ENCODE data around the gene GSTP1. TPM values are rescaled to one million over a fixed set of nuclear protein-coding genes. Genes with fewer than 3 reads are reported as not detected.

GSTP1 gene
- total and polyA plus RNA-seq, 3 experiments from 2014 or later = 333 to 474 (median 462) TPM

- Histone ChIP-seq H3K36me3 (ENCODE audit: insufficient read depth, low read length) (no peaks in the 10 kb centered on the region), H3K4me1 (ENCODE audit: insufficient read depth, low read length) (peaks cover 11% of the 10 kb centered on the region), H3K27ac (ENCODE audit: low read depth, low read length) (peak overlapping the region; percentile 73), H3K27me3 (ENCODE audit: insufficient read depth, low read length, poor library complexity, severe bottlenecking) (no peaks in the 10 kb centered on the region), H3K4me3 (ENCODE audit: low read length) (no peak overlapping the region), H3K9me3 (ENCODE audit: low read length) (no peaks in the 10 kb centered on the region)
- no peaks in the 10 kb centered on the region for H3K9me3 Mint-ChIP-seq
- H3K27me3 Mint-ChIP-seq = no peaks in the 10 kb centered on the region
- peak overlapping the region; percentile 38 to 93 (median 58) for H3K4me3 Mint-ChIP-seq
- H3K4me1 Mint-ChIP-seq = peaks cover 5 to 7% (median 6%) of the 10 kb centered on the region in 3 donors
- peaks cover 0 to 2% (median 0%) of the 10 kb centered on the region in 3 donors for H3K36me3 Mint-ChIP-seq
- DNase-seq = no peak
- H3K27ac Mint-ChIP-seq = peak overlapping the region in 3 of 8 donors; percentile 38 to 93 (median 75)
- ChIA-PET CTCF (interaction anchor here (0.8 to 7.4 kb wide), 11 partner anchors 11 to 277 kb away, joined by 3 to 88 read pairs (median 6); partner anchors contain the start of gene ACY3), POLR2A (interaction anchor here (0.5 to 1.9 kb wide), 6 partner anchors 15 to 1121 kb away, joined by 3 to 7 read pairs (median 5); no protein-coding TSS in a partner anchor)
Measured at GRCh38 chr11:67628710-67629385, 45.2 kb downstream of the GSTP1 start.

- H3K27ac Mint-ChIP-seq = peak within 1 kb of the TSS; percentile 81 to 98 (median 91)
- no peaks in the 10 kb centered on the region for H3K9me3 Mint-ChIP-seq
- peaks cover 11% of the 10 kb centered on the region for H3K4me1 ChIP-seq (ENCODE audit: insufficient read depth, low read length)
- peak within 1 kb of the TSS; percentile 72 for H3K4me3 ChIP-seq (ENCODE audit: low read length)
- H3K27me3 Mint-ChIP-seq = no peaks in the 10 kb centered on the region
- ChIA-PET POLR2A (interaction anchor here (0.5 to 1.9 kb wide), 11 partner anchors 15 to 1120 kb away, joined by 3 to 8 read pairs (median 5); partner anchors contain the start of gene ACY3), CTCF (interaction anchor here (0.8 to 7.4 kb wide), 14 partner anchors 10 to 278 kb away, joined by 3 to 88 read pairs (median 6); partner anchors contain the start of genes ACY3 and TBX10)
- no peaks in the 10 kb centered on the region for H3K36me3 ChIP-seq (ENCODE audit: insufficient read depth, low read length)
- peaks cover 5 to 7% (median 6%) of the 10 kb centered on the region in 3 donors for H3K4me1 Mint-ChIP-seq
- peak; percentile 80 to 93 (median 85) for DNase-seq
- no peaks in the 10 kb centered on the region for H3K27me3 ChIP-seq (ENCODE audit: insufficient read depth, low read length, poor library complexity, severe bottlenecking)
- H3K36me3 Mint-ChIP-seq = peaks cover 0 to 2% (median 0%) of the 10 kb centered on the region in 3 donors
- peak within 1 kb of the TSS; percentile 86 to 96 (median 91) for H3K4me3 Mint-ChIP-seq
- H3K27ac ChIP-seq (ENCODE audit: low read depth, low read length) = peak within 1 kb of the TSS; percentile 73
- H3K9me3 ChIP-seq (ENCODE audit: low read length) = no peaks in the 10 kb centered on the region
Measured at GRCh38 chr11:67629386-67630227, 46.0 kb downstream of the GSTP1 start, which contains the start of gene NUDT8. Gene NUDT8 (minus strand): TSS chr11:67629937. CDS start chr11:67629911, 26 bp downstream.

GRCh38 chr11:67630228-67630942 lies 46.8 kb downstream of the GSTP1 start:
- no peaks in the 10 kb centered on the region for H3K9me3 ChIP-seq (ENCODE audit: low read length)
- Mint-ChIP-seq H3K9me3 (no peaks in the 10 kb centered on the region), H3K27ac (peak overlapping the region in 7 of 8 donors; percentile 88 to 98 (median 91)), H3K27me3 (no peaks in the 10 kb centered on the region), H3K4me1 (peaks cover 5 to 7% (median 6%) of the 10 kb centered on the region in 3 donors), H3K4me3 (peak overlapping the region; percentile 86 to 96 (median 91)), H3K36me3 (peaks cover 0 to 2% (median 0%) of the 10 kb centered on the region in 3 donors)
- peak overlapping the region; percentile 57 for H3K27ac ChIP-seq (ENCODE audit: low read depth, low read length)
- H3K36me3 ChIP-seq (ENCODE audit: insufficient read depth, low read length) = no peaks in the 10 kb centered on the region
- H3K27me3 ChIP-seq (ENCODE audit: insufficient read depth, low read length, poor library complexity, severe bottlenecking) = no peaks in the 10 kb centered on the region
- ChIA-PET POLR2A (interaction anchor here (0.6 to 1.1 kb wide), 5 partner anchors 16 to 60 kb away, joined by 4 to 8 read pairs (median 5); partner anchors contain the start of gene ACY3), CTCF (interaction anchor here (1.1 to 7.4 kb wide), 12 partner anchors 9 to 279 kb away, joined by 3 to 88 read pairs (median 7); partner anchors contain the start of genes ACY3 and TBX10)
- peak; percentile 85 to 96 (median 95) for DNase-seq
- H3K4me1 ChIP-seq (ENCODE audit: insufficient read depth, low read length) = peaks cover 11% of the 10 kb centered on the region
- peak overlapping the region; percentile 72 for H3K4me3 ChIP-seq (ENCODE audit: low read length)

- Histone ChIP-seq H3K27me3 (ENCODE audit: insufficient read depth, low read length, poor library complexity, severe bottlenecking) (no peaks in the 10 kb centered on the region), H3K9me3 (ENCODE audit: low read length) (no peaks in the 10 kb centered on the region), H3K4me1 (ENCODE audit: insufficient read depth, low read length) (peaks cover 11% of the 10 kb centered on the region), H3K4me3 (ENCODE audit: low read length) (peak overlapping the region; percentile 72), H3K36me3 (ENCODE audit: insufficient read depth, low read length) (no peaks in the 10 kb centered on the region), H3K27ac (ENCODE audit: low read depth, low read length) (peak overlapping the region; percentile 57)
- H3K27me3 Mint-ChIP-seq = no peaks in the 10 kb centered on the region
- peak overlapping the region; percentile 86 to 96 (median 91) for H3K4me3 Mint-ChIP-seq
- peaks cover 0 to 2% (median 0%) of the 10 kb centered on the region in 3 donors for H3K36me3 Mint-ChIP-seq
- H3K4me1 Mint-ChIP-seq = peaks cover 5 to 7% (median 6%) of the 10 kb centered on the region in 3 donors
- POLR2A ChIA-PET = interaction anchor here (1.1 kb wide), 1 partner anchor 19 kb away, joined by 8 read pairs; the partner anchor contains the start of gene ACY3
- DNase-seq = peak in 2 of 5 donors; percentile 11 to 16
- H3K9me3 Mint-ChIP-seq = no peaks in the 10 kb centered on the region
- peak overlapping the region in 7 of 8 donors; percentile 83 to 98 (median 91) for H3K27ac Mint-ChIP-seq
- CTCF ChIA-PET = interaction anchor here (1.3 to 7.4 kb wide), 4 partner anchors 9 to 29 kb away, joined by 11 to 88 read pairs (median 70); partner anchors contain the start of genes ACY3 and TBX10
Measured at GRCh38 chr11:67630943-67631331, 47.3 kb downstream of the GSTP1 start.

- no peaks in the 10 kb centered on the region for H3K27me3 Mint-ChIP-seq
- no peaks in the 10 kb centered on the region for H3K36me3 ChIP-seq (ENCODE audit: insufficient read depth, low read length)
- H3K4me3 ChIP-seq (ENCODE audit: low read length) = no peak overlapping the region
- no peaks in the 10 kb centered on the region for H3K27me3 ChIP-seq (ENCODE audit: insufficient read depth, low read length, poor library complexity, severe bottlenecking)
- H3K36me3 Mint-ChIP-seq = peaks cover 0 to 2% (median 0%) of the 10 kb centered on the region in 3 donors
- H3K4me3 Mint-ChIP-seq = peak overlapping the region in 6 of 7 donors; percentile 86 to 96 (median 90)
- peaks cover 5 to 7% (median 6%) of the 10 kb centered on the region in 3 donors for H3K4me1 Mint-ChIP-seq
- no peaks in the 10 kb centered on the region for H3K9me3 Mint-ChIP-seq
- no peaks in the 10 kb centered on the region for H3K9me3 ChIP-seq (ENCODE audit: low read length)
- no peak for DNase-seq
- H3K27ac Mint-ChIP-seq = peak overlapping the region in 1 of 8 donors; percentile 90
- POLR2A ChIA-PET = no interaction called here
- H3K4me1 ChIP-seq (ENCODE audit: insufficient read depth, low read length) = peaks cover 11% of the 10 kb centered on the region
- CTCF ChIA-PET = interaction anchor here (6.0 to 7.4 kb wide), 3 partner anchors 17 to 28 kb away, joined by 61 to 88 read pairs (median 80); partner anchors contain the start of gene ACY3
- no peak overlapping the region for H3K27ac ChIP-seq (ENCODE audit: low read depth, low read length)
Measured at GRCh38 chr11:67631411-67631810, 47.8 kb downstream of the GSTP1 start.

GRCh38 chr11:67631853-67632174 lies 48.2 kb downstream of the GSTP1 start:
- no peak overlapping the region for H3K4me3 ChIP-seq (ENCODE audit: low read length)
- CTCF ChIA-PET = interaction anchor here (1.9 to 7.4 kb wide), 3 partner anchors 17 to 59 kb away, joined by 4 to 88 read pairs (median 80); partner anchors contain the start of gene ACY3
- no peak for DNase-seq
- no peaks in the 10 kb centered on the region for H3K27me3 ChIP-seq (ENCODE audit: insufficient read depth, low read length, poor library complexity, severe bottlenecking)
- peak overlapping the region; percentile 23 to 89 (median 49) for H3K4me3 Mint-ChIP-seq
- no peaks in the 10 kb centered on the region for H3K36me3 ChIP-seq (ENCODE audit: insufficient read depth, low read length)
- H3K27ac Mint-ChIP-seq = peak overlapping the region in 4 of 8 donors; percentile 5 to 86 (median 68)
- H3K4me1 ChIP-seq (ENCODE audit: insufficient read depth, low read length) = peaks cover 11% of the 10 kb centered on the region
- POLR2A ChIA-PET = no interaction called here
- no peaks in the 10 kb centered on the region for H3K27me3 Mint-ChIP-seq
- H3K9me3 ChIP-seq (ENCODE audit: low read length) = no peaks in the 10 kb centered on the region
- H3K4me1 Mint-ChIP-seq = peaks cover 5 to 7% (median 6%) of the 10 kb centered on the region in 3 donors
- peaks cover 0 to 2% (median 0%) of the 10 kb centered on the region in 3 donors for H3K36me3 Mint-ChIP-seq
- no peak overlapping the region for H3K27ac ChIP-seq (ENCODE audit: low read depth, low read length)
- no peaks in the 10 kb centered on the region for H3K9me3 Mint-ChIP-seq
